ENCODE measurements around the gene AKTIP.

DNA sequence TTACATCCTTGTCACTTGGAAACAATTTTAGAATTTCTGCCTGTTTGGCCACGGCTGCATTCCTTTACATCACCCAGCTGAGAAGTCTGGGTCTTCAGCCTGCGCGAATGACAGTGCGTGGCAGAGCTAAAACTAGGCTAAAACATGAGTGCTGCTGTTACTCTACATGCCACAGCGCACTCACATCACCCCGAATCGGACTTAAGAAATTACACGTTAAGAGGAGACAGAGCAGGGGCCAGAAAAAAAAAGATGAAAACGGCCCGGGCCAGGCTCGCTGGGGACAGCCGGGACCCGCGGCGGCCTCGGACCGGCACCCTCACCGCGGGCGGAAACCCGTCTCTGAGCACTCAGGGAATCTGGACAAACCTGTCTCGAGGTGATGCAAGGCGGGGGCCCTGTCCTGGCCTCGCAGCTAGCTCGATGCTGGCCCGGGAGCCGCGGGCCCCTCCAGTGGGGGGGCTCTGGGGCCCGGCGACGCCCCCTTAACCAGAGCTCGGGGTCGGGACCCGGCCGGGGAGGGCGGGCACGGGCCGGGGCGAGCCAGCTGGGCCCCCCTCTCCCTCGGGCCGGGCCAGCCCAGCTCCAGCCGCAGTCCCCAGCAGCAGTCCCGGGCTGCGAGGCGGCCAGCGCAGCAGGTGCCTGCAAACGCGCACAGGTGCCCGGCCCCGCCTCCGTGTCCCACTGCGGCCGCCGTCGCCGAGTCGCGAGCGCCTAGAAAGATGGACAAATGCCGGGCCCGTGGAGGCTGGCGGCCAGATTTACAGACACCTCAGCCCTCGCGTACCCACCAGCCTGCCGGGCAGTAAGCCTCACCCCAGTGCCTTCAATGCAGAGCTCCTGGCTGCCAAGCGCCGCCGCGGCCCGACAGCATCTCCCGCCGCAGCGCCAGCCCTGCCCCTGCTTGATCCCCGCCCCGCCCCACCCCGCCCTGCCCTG lies at the start of gene AKTIP:
- TF ChIP-seq, protein P1, sequence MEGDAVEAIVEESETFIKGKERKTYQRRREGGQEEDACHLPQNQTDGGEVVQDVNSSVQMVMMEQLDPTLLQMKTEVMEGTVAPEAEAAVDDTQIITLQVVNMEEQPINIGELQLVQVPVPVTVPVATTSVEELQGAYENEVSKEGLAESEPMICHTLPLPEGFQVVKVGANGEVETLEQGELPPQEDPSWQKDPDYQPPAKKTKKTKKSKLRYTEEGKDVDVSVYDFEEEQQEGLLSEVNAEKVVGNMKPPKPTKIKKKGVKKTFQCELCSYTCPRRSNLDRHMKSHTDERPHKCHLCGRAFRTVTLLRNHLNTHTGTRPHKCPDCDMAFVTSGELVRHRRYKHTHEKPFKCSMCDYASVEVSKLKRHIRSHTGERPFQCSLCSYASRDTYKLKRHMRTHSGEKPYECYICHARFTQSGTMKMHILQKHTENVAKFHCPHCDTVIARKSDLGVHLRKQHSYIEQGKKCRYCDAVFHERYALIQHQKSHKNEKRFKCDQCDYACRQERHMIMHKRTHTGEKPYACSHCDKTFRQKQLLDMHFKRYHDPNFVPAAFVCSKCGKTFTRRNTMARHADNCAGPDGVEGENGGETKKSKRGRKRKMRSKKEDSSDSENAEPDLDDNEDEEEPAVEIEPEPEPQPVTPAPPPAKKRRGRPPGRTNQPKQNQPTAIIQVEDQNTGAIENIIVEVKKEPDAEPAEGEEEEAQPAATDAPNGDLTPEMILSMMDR (IDR thresholded peaks at IDR 0.05): no peak
- TF ChIP-seq POLR2A (IDR thresholded peaks at IDR 0.05): no peak
